ENCODE results near the gene MAPK11. TPM values are rescaled to one million over a fixed set of nuclear protein-coding genes. Genes with fewer than 3 reads are reported as not detected.
A peak's percentile ranks its signal among the peaks of the same experiment; 100 is the strongest.

MAPK11 gene
- total and polyA plus RNA-seq, 2 donors from 2014 or later, result 11.4 to 18.3 TPM

GRCh38 chr22:50217543-50218152, 52.5 kb downstream of the MAPK11 start:
- H3K36me3 ChIP-seq (ENCODE audit: control insufficient read depth in 2 of 3, insufficient read depth in 3 of 3, low read length in 3 of 3), result peaks cover 5 to 35% (median 23%) of the 10 kb centered on the region in 3 donors
- FAIRE-seq, result no peak
- no peak overlapping the region for H3K9ac ChIP-seq (ENCODE audit: low read length in 3 of 3)
- intact Hi-C loops (cut with DNase I), result no loop called here
- H3K27ac ChIP-seq (ENCODE audit: low read depth in 2 of 2, low read length in 2 of 2), result no peak overlapping the region
- no peaks in the 10 kb centered on the region for H3K9me3 ChIP-seq (ENCODE audit: control insufficient read depth in 2 of 3, insufficient read depth in 1 of 3, low read length in 3 of 3)
- TF ChIP-seq CTCF (IDR thresholded peaks at IDR 0.05; ENCODE audit: borderline replicate concordance, extremely low read depth, insufficient read depth), result no peak
- peaks cover 0 to 4% (median 0%) of the 10 kb centered on the region in 3 donors for H3K4me1 ChIP-seq (ENCODE audit: control insufficient read depth in 2 of 3, insufficient read depth in 2 of 3, low read depth in 1 of 3, low read length in 3 of 3)
- no peaks in the 10 kb centered on the region for H3K27me3 ChIP-seq (ENCODE audit: control insufficient read depth, insufficient read depth, low read length)
- no peak for DNase-seq
- H3K4me3 ChIP-seq (ENCODE audit: low read length in 3 of 3), result no peak overlapping the region

GRCh38 chr22:50216684-50217520, 53.3 kb downstream of the MAPK11 start:
- H3K9me3 ChIP-seq (ENCODE audit: control insufficient read depth in 2 of 3, insufficient read depth in 1 of 3, low read length in 3 of 3), result no peaks in the 10 kb centered on the region
- intact Hi-C loops (cut with DNase I), result no loop called here
- FAIRE-seq (no peak), DNase-seq (peak in 1 of 5 donors; percentile 79)
- no peaks in the 10 kb centered on the region for H3K27me3 ChIP-seq (ENCODE audit: control insufficient read depth, insufficient read depth, low read length)
- H3K36me3 ChIP-seq (ENCODE audit: control insufficient read depth in 2 of 3, insufficient read depth in 3 of 3, low read length in 3 of 3), result peaks cover 8 to 35% (median 19%) of the 10 kb centered on the region in 3 donors
- no peak for TF ChIP-seq CTCF (IDR thresholded peaks at IDR 0.05; ENCODE audit: borderline replicate concordance, extremely low read depth, insufficient read depth)
- H3K27ac ChIP-seq (ENCODE audit: low read depth in 2 of 2, low read length in 2 of 2), result no peak overlapping the region
- H3K4me3 ChIP-seq (ENCODE audit: low read length in 3 of 3), result no peak overlapping the region
- H3K9ac ChIP-seq (ENCODE audit: low read length in 3 of 3), result no peak overlapping the region
- H3K4me1 ChIP-seq (ENCODE audit: control insufficient read depth in 2 of 3, insufficient read depth in 2 of 3, low read depth in 1 of 3, low read length in 3 of 3), result peaks cover 0 to 4% (median 0%) of the 10 kb centered on the region in 3 donors

DNA sequence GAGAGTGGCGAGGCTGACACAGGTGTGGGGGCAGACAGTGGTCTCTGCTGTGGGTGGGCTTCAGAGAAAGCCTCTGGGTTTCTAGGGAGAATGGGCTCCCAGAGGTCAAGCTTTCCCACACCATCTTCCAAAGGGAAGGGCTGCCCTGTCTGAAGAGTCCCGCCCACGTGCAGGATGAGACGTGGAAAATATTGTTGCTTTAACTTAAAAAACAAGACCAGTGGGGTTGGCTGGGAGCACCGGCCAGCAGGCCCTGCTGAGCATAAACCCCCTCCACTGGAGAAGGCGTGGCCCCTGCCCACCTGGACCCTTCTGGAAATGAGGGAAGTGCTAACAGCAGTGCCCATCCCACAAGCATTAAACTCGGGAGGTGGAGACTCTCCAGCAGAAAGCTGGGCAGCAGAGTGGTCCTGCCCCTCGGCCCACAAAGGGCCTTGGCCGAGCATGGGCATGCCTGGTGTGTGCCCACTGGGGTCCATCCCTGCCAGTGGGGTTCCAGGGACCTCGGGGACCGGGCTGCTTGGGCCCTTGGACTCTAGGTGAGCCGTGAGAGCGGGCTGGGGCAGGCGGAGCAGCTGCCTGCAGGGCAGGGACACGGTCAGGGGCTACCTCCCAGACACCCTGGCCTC, 54.0 kb downstream of the MAPK11 start:
- H3K4me3 ChIP-seq (ENCODE audit: low read length in 3 of 3), result no peak overlapping the region
- peaks cover 10 to 35% (median 20%) of the 10 kb centered on the region in 3 donors for H3K36me3 ChIP-seq (ENCODE audit: control insufficient read depth in 2 of 3, insufficient read depth in 3 of 3, low read length in 3 of 3)
- H3K9me3 ChIP-seq (ENCODE audit: control insufficient read depth in 2 of 3, insufficient read depth in 1 of 3, low read length in 3 of 3), result no peaks in the 10 kb centered on the region
- no peak overlapping the region for H3K9ac ChIP-seq (ENCODE audit: low read length in 3 of 3)
- H3K27ac ChIP-seq (ENCODE audit: low read depth in 2 of 2, low read length in 2 of 2), result no peak overlapping the region
- FAIRE-seq (no peak), DNase-seq (no peak)
- intact Hi-C loops (cut with DNase I), result no loop called here
- H3K27me3 ChIP-seq (ENCODE audit: control insufficient read depth, insufficient read depth, low read length), result no peaks in the 10 kb centered on the region
- H3K4me1 ChIP-seq (ENCODE audit: control insufficient read depth in 2 of 3, insufficient read depth in 2 of 3, low read depth in 1 of 3, low read length in 3 of 3), result peaks cover 0 to 4% (median 0%) of the 10 kb centered on the region in 3 donors
- TF ChIP-seq CTCF (IDR thresholded peaks at IDR 0.05; ENCODE audit: borderline replicate concordance, extremely low read depth, insufficient read depth), result no peak

Data from kidney (tissue), 14 donors.